ENCODE measurements around the gene SINHCAF. TPM values are rescaled to one million over a fixed set of nuclear protein-coding genes. Genes with fewer than 3 reads are reported as not detected.

Gene SINHCAF
- total RNA-seq, 1 experiment from 2014 or later = 41.9 TPM

DNA sequence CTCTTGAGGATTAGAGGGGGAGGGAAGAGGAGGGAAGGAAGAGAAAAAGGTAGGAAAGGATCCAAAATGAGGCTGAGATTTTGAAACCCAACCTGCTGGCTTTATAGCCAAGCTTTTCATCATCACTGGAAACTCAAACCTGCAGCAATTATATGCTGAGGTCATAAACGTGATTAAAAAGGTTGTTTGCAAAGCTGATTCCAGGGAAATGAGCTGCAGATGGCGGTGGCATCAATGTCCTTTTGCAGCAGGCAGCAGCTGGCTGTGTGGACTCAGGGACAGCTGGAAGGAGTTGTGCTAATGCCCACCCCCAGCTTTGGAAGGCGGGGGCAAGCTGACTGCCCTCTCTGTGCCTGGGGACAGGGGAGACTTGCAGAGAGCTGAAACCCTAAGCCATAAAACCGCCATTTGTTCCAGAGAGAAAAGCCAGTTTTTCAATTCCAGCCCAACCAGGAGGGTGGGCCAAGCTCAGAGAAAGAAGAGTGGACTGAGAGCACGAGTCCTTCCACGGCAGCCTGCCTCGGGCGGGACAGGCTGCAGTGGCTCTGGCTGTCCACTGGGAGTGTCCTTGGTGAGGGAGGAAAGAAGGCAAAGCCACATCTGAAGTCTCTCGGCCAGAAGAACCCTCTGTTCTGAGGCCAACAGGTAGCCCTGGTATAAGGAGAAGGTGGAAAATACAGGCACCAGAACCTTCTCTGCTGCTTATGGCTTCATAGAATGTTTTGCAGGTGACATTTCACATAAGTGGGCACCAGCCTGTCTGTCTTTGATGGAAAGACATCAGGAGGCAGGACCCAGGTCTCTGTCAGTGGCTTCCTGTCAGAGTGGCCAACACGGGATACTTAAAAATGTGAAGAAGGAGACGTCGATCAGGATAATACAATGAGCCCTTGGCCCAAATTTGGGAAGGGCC lies 90.7 kb downstream of the SINHCAF start:
- DNase-seq (ENCODE audit: low read depth) = peak; percentile 44

DNA sequence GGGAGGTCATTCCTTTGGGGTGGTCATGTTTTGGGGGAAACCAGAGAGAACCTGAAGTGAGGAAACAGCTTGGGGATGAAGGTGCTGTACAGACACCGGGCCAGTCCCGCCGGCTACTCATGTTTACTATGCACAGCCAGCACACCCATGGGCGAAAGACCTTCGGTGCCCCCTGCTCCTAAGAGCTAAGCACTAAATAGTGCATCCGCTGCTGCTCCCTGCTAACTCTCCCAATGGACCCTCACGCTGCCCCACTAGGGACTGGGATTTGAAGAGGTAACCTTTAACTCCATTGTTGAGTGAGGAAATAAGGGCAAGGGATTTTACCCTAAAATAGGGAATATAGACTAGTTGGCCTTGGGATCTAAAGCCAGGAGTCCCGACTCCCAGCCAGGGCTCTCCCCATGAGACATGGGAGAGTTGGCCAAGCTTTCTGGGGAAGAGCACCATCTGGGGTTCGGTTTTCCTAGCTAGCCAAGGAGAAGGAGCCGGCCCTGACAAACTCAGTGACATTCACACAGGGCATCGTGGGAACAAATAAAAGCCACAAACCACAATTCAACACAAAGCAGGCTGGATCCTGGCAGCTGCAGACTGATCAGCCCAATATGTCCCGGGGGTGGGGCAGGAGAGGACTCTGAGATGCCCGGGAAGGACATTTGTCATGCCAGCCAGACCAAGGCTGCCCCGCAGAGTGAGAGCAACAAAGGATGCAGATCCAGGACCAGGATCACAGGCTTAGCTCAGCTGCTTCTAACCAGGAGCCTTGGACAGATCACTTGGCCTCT lies 91.7 kb downstream of the SINHCAF start:
- no peak for DNase-seq (ENCODE audit: low read depth)

DNA sequence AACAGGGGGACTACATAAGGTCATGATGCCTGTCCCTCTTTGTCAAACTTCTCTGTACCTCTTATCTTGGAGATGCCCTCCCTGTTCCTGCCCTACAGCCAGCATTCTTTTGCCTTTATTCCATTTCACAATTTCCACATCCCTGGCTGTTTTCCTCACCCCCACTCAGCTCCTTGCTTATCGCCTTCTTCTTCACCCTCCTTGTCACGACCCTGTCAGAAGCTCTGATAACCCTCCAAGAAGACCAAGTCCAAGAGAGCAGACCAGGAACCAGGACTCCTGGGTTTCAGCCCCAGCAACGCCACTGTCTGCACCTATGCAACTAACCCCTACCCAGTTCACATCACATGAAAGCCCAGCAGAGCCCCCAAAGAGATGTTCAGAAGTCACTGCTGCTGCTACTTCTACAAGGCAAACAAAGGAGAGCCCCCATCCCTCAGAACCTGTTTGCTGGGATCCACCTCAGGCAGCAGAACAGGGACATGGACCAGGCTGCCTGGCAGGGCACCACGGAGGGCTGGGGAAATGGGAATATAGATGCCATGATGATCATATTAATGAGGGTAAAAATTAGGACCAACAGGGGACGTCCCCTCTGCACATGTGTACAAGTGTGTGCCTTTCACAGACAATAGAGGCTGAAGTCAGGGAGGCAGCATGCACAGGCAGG lies 92.8 kb downstream of the SINHCAF start:
- DNase-seq (ENCODE audit: low read depth) = no peak

DNA sequence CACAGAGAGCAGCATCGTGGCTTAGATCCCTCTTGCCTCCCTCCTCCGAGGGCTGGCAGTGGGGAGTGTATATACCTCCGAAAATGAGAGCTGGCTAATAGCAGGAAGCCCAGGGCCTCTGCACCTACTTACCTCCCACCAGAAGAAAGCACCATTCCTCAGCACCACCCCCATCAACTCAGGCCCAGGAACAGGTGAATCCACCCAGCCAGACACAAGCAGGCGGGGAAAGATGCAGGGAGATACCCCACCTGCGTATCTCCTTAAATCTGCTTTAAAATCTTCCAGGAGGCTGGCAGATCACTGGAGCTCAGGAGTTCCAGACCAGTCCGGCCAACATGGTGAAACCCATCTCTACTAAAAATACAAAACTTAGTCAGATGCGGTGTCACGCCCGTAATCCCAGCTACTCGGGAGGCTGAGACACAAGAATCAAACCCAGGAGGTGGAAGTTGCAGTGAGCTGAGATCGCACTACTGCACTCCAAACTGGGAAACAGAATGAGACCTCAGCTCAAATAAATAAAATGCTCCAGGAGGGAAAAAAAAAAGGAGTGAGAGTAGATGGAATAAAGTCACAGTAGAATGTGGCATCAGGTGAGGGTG lies 93.5 kb downstream of the SINHCAF start:
- no peak for DNase-seq (ENCODE audit: low read depth)

DNA sequence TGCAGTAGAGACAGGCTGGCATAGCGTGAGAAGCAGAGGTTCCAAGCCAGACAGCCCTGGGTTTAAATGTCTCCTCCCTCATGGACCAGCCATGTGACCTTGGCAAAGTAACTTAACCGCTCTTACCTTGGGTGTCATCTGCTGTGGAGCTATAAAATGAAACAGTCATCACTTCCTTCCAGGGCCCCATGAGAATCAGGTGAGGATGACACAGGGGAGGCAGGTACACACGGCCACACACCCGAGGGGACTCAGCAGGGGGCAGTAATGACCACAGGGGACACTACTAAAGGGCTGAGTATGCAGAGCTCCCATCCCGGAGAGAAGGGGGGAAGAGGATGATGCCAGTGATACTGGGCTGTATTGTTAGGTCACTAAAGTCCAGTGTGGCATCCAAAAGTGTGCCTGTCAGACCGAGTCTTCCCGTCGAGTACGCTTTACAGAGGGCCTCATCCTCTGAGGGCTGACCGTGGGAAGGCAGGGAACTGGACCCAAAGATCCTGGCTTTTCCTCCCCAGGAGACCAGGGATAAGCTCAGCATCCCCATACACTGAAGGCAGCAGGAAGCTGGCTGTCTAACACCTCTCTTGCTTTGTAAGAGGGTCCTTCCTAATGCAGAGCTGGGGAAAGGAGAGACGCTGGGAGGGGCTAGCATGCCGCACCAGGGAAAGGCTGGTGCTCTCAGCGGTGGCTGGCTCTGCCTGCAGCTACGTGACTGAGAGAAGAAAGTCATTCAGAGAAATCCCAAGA lies 94.2 kb downstream of the SINHCAF start:
- DNase-seq (ENCODE audit: low read depth) = no peak

Small RNA genes within 50 kb of the gene (small RNA-seq; reads per million reads assigned to genes)
- gene AC024940.4 (not detected), gene AC024940.5 (not detected), gene MREGP1 (not detected), gene RF00026 (not detected)

Data from HT1080 (cell line).